ENCODE results near the gene SLC25A41. TPM values are rescaled to one million over a fixed set of nuclear protein-coding genes. Genes with fewer than 3 reads are reported as not detected.

Gene SLC25A41
- total RNA-seq, 1 donor, result not detected

- Histone ChIP-seq H3K36me3 (ENCODE audit: insufficient read depth, low read length) (peaks cover 34% of the 10 kb centered on the region), H3K79me2 (ENCODE audit: insufficient read depth, low read length) (peaks cover 23% of the 10 kb centered on the region), H3K27me3 (ENCODE audit: insufficient read depth, low read length) (no peaks in the 10 kb centered on the region), H3K27ac (ENCODE audit: low read depth, low read length) (peak overlapping the region; percentile 98), H4K20me1 (ENCODE audit: insufficient read depth, low read length) (peaks cover 2% of the 10 kb centered on the region), H3K4me2 (ENCODE audit: insufficient read depth, low read length) (peak overlapping the region; percentile 98), H3K9me3 (ENCODE audit: low read depth, low read length) (no peaks in the 10 kb centered on the region), H3K4me1 (ENCODE audit: insufficient read depth, low read length) (peaks cover 10% of the 10 kb centered on the region), H2AFZ (ENCODE audit: low read length) (peak overlapping the region; percentile 100), H3K4me3 (ENCODE audit: insufficient read depth, low read length) (peak overlapping the region; percentile 94)
- no peak for TF ChIP-seq CTCF (IDR thresholded peaks at IDR 0.05; ENCODE audit: extremely low read depth, low read depth, low read length)
- DNase-seq (ENCODE audit: insufficient read length, low spot score, missing footprints), result peak; percentile 68
Measured at GRCh38 chr19:6392221-6393073, 41.1 kb downstream of the SLC25A41 start.

- peaks cover 65% of the 10 kb centered on the region for H3K36me3 ChIP-seq (ENCODE audit: insufficient read depth, low read length)
- H2AFZ ChIP-seq (ENCODE audit: low read length), result no peak overlapping the region
- H3K27me3 ChIP-seq (ENCODE audit: insufficient read depth, low read length), result no peaks in the 10 kb centered on the region
- peaks cover 16% of the 10 kb centered on the region for H3K79me2 ChIP-seq (ENCODE audit: insufficient read depth, low read length)
- peaks cover 8% of the 10 kb centered on the region for H3K4me1 ChIP-seq (ENCODE audit: insufficient read depth, low read length)
- no peak overlapping the region for H3K27ac ChIP-seq (ENCODE audit: low read depth, low read length)
- H3K4me3 ChIP-seq (ENCODE audit: insufficient read depth, low read length), result no peak overlapping the region
- no peaks in the 10 kb centered on the region for H3K9me3 ChIP-seq (ENCODE audit: low read depth, low read length)
- H3K4me2 ChIP-seq (ENCODE audit: insufficient read depth, low read length), result no peak overlapping the region
- no peak for TF ChIP-seq CTCF (IDR thresholded peaks at IDR 0.05; ENCODE audit: extremely low read depth, low read depth, low read length)
- DNase-seq (ENCODE audit: insufficient read length, low spot score, missing footprints), result no peak
- H4K20me1 ChIP-seq (ENCODE audit: insufficient read depth, low read length), result peaks cover 2% of the 10 kb centered on the region
Measured at GRCh38 chr19:6387372-6387771, 46.2 kb downstream of the SLC25A41 start.

- H3K36me3 ChIP-seq (ENCODE audit: insufficient read depth, low read length), result peaks cover 76% of the 10 kb centered on the region
- peaks cover 2% of the 10 kb centered on the region for H4K20me1 ChIP-seq (ENCODE audit: insufficient read depth, low read length)
- no peaks in the 10 kb centered on the region for H3K9me3 ChIP-seq (ENCODE audit: low read depth, low read length)
- no peaks in the 10 kb centered on the region for H3K79me2 ChIP-seq (ENCODE audit: insufficient read depth, low read length)
- H3K4me2 ChIP-seq (ENCODE audit: insufficient read depth, low read length), result no peak overlapping the region
- H3K27ac ChIP-seq (ENCODE audit: low read depth, low read length), result no peak overlapping the region
- TF ChIP-seq CTCF (IDR thresholded peaks at IDR 0.05; ENCODE audit: extremely low read depth, low read depth, low read length), result no peak
- no peak overlapping the region for H2AFZ ChIP-seq (ENCODE audit: low read length)
- no peak for DNase-seq (ENCODE audit: insufficient read length, low spot score, missing footprints)
- no peaks in the 10 kb centered on the region for H3K27me3 ChIP-seq (ENCODE audit: insufficient read depth, low read length)
- no peaks in the 10 kb centered on the region for H3K4me1 ChIP-seq (ENCODE audit: insufficient read depth, low read length)
- no peak overlapping the region for H3K4me3 ChIP-seq (ENCODE audit: insufficient read depth, low read length)
Measured at GRCh38 chr19:6384381-6384780, 49.2 kb downstream of the SLC25A41 start.

- H4K20me1 ChIP-seq (ENCODE audit: insufficient read depth, low read length), result peaks cover under 1% of the 10 kb centered on the region
- no peaks in the 10 kb centered on the region for H3K27me3 ChIP-seq (ENCODE audit: insufficient read depth, low read length)
- H3K79me2 ChIP-seq (ENCODE audit: insufficient read depth, low read length), result no peaks in the 10 kb centered on the region
- no peak overlapping the region for H3K4me2 ChIP-seq (ENCODE audit: insufficient read depth, low read length)
- DNase-seq (ENCODE audit: insufficient read length, low spot score, missing footprints), result no peak
- H3K4me3 ChIP-seq (ENCODE audit: insufficient read depth, low read length), result no peak overlapping the region
- TF ChIP-seq CTCF (IDR thresholded peaks at IDR 0.05; ENCODE audit: extremely low read depth, low read depth, low read length), result no peak
- no peaks in the 10 kb centered on the region for H3K4me1 ChIP-seq (ENCODE audit: insufficient read depth, low read length)
- H3K36me3 ChIP-seq (ENCODE audit: insufficient read depth, low read length), result peaks cover 69% of the 10 kb centered on the region
- H3K9me3 ChIP-seq (ENCODE audit: low read depth, low read length), result no peaks in the 10 kb centered on the region
- no peak overlapping the region for H3K27ac ChIP-seq (ENCODE audit: low read depth, low read length)
- no peak overlapping the region for H2AFZ ChIP-seq (ENCODE audit: low read length)
Measured at GRCh38 chr19:6383188-6383587, 50.4 kb downstream of the SLC25A41 start.

Measured in osteoblast (primary cell).